GM19240 (cell line): Measurements from ENCODE around the gene SORBS1.

ENCODE experiments used
- DNase-seq: peaks from one replicate; pipeline ENCODE4 v3.0.0; 2011; ENCODE audit warnings: low spot score; ENCODE audit not compliant: insufficient read length

SORBS1 gene

GRCh38 chr10:95391581-95392216 lies 169.5 kb downstream of the SORBS1 start:
- DNase-seq: no peak

GRCh38 chr10:95391164-95391563 lies 170.0 kb downstream of the SORBS1 start:
- DNase-seq: no peak

- no peak for DNase-seq
These were observed 171.2 kb downstream of the SORBS1 start for GRCh38 chr10:95389982-95390381.

- no peak for DNase-seq
These were observed 172.0 kb downstream of the SORBS1 start for GRCh38 chr10:95389176-95389575.

GRCh38 chr10:95388539-95388938 lies 172.6 kb downstream of the SORBS1 start:
- DNase-seq: no peak

- no peak for DNase-seq
These were observed 173.1 kb downstream of the SORBS1 start for GRCh38 chr10:95388109-95388471.

- DNase-seq: no peak
These were observed 177.0 kb downstream of the SORBS1 start for GRCh38 chr10:95384011-95384704.

- no peak for DNase-seq
These were observed 178.6 kb downstream of the SORBS1 start for GRCh38 chr10:95382596-95382995.

- no peak for DNase-seq
These were observed 179.0 kb downstream of the SORBS1 start for GRCh38 chr10:95382174-95382573.

- no peak for DNase-seq
These were observed 183.2 kb downstream of the SORBS1 start for GRCh38 chr10:95377950-95378349.

- DNase-seq: no peak
These were observed 185.8 kb downstream of the SORBS1 start for GRCh38 chr10:95375418-95375817.

- peak; percentile 88 for DNase-seq
These were observed 186.5 kb downstream of the SORBS1 start for GRCh38 chr10:95374597-95375209.

- no peak for DNase-seq
These were observed 187.5 kb downstream of the SORBS1 start for GRCh38 chr10:95373660-95374059.

- no peak for DNase-seq
These were observed 196.8 kb downstream of the SORBS1 start for GRCh38 chr10:95364342-95364741.

GRCh38 chr10:95363303-95363912 lies 197.8 kb downstream of the SORBS1 start:
- peak; percentile 57 for DNase-seq

GRCh38 chr10:95360122-95360714 lies 201.0 kb downstream of the SORBS1 start:
- no peak for DNase-seq

GRCh38 chr10:95359466-95359865 lies 201.7 kb downstream of the SORBS1 start:
- DNase-seq: no peak

- DNase-seq: no peak
These were observed 204.8 kb downstream of the SORBS1 start for GRCh38 chr10:95356190-95356955.

GRCh38 chr10:95355301-95355700 lies 205.9 kb downstream of the SORBS1 start:
- no peak for DNase-seq

- no peak for DNase-seq
These were observed 207.1 kb downstream of the SORBS1 start for GRCh38 chr10:95354110-95354509.

GRCh38 chr10:95353123-95353522 lies 208.0 kb downstream of the SORBS1 start:
- DNase-seq: no peak
